DMS 273 (cell line): Measurements from ENCODE around the gene MYO5A.

Source experiments
- DNase-seq: peaks from one replicate; lab custom pipeline; 2025; ENCODE audit not compliant: unreplicated experiment; lab: John Stamatoyannopoulos, UW

The MYO5A gene

DNA sequence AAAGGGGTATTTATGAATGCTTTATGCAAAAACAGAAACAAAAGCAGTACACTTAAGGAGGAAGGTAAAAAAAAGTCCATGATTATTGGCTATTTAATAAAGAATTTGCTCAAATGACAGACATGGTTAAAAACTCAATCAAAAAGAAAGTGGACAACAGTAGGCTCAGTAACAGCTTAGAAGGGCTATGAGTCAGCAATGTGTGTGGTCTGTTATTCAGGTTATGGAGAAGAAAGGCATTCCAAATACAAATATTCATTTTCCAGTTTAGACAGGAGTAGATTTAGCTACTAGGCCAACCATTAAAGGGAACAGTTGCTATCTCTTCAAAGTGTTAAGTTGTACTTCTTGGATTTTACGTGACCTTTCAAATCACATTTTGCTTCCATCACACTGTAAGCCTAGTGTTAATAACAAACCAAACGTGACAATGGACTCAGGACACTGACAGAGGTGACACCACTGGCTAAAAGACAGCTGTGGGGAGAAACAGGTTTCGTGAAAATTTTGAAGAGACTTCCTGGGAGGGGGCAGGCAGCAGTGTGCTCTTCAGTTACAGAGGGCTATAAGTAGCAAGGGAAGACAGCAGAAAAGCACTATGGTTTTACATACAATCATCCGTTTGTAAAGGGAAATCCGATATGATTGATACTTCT lies 191.4 kb downstream of the MYO5A start:
- DNase-seq = no peak

DNA sequence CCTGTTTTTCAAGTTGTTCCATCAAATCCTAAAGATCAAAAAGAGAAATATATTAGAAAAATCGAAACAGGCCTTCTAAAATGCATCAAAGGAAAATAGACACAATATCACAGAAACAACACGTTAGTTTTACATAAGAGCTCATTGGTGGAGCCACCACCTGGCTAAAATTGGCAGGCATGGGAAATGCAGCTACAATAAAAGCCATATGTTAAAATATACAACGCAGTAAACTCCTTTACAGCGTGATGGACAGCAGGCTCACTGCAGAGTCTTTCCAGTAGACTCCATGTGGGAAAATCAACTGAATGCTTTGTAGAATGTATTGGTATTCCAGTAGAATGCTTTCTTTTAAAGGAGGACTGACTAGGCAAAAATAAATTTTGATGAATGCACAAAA lies 192.2 kb downstream of the MYO5A start:
- peak; percentile 58 for DNase-seq

- no peak for DNase-seq
These were observed 194.1 kb downstream of the MYO5A start for GRCh38 chr15:52334491-52335160.

GRCh38 chr15:52331490-52332240 lies 197.0 kb downstream of the MYO5A start:
- DNase-seq = peak; percentile 53

DNA sequence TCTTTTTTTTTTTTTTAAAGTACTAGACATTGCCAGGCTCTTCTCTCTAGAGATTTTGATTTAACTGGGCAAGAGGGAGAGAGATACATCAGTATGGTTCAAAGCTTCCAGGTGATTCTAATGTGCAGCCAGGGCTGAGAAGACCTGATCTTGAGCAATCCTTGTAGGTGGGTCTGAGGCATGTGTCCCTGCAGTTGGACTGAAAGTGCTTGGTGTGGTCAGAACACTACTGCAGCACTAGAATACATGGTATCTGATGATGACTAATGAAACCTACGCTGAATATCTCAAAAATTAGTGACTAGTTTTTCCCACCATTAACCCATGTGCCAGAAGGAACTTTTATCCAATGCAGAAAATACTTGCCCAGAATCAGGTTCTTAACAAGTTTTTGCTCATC lies 198.7 kb downstream of the MYO5A start:
- no peak for DNase-seq

- DNase-seq = no peak
These were observed 199.5 kb downstream of the MYO5A start for GRCh38 chr15:52329150-52329549.

DNA sequence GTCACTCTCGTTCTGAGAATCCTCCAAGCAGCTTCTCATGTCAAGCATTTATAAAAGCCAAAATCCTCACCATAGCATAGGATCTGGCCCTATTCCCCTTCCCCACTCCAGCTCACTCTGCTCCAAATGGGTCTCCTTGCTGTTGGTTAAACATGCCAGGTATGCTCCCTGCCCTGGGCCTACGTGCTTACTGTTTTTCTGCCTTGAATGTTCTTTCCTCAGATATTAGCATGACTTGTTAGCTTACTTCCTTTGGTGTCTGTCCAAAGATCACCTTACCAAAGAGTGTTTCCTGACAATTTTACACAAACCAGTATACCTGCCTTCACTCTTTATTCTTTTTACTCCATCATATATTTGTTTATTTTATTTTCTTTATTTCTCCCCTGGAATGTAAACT lies 200.0 kb downstream of the MYO5A start:
- no peak for DNase-seq

- no peak for DNase-seq
These were observed 201.9 kb downstream of the MYO5A start for GRCh38 chr15:52326756-52327155.

- no peak for DNase-seq
These were observed 204.6 kb downstream of the MYO5A start for GRCh38 chr15:52324109-52324508.

- peak; percentile 79 for DNase-seq
These were observed 209.8 kb downstream of the MYO5A start for GRCh38 chr15:52318729-52319500.

- DNase-seq = no peak
These were observed 211.0 kb downstream of the MYO5A start for GRCh38 chr15:52317688-52318087.

DNA sequence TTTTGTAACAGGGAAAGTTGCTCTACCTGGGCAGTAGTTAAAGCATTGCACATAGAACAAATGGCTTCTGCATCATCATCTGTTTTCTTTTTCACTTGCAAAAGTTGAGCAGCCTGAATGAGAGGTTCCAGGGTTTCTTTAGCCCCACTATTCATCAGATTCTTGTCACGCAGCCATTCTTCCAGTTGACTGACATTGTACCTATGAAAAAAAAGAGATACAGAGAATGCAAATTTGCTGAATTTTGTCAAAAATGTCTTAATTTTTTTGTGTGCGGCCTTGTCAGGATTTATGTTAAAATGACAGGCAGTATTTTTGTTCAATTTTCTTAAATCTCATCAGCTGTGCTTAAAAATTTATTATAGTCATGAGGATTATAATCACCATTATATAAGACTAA lies 211.7 kb downstream of the MYO5A start:
- no peak for DNase-seq

- no peak for DNase-seq
These were observed 219.5 kb downstream of the MYO5A start for GRCh38 chr15:52309154-52309548.

DNA sequence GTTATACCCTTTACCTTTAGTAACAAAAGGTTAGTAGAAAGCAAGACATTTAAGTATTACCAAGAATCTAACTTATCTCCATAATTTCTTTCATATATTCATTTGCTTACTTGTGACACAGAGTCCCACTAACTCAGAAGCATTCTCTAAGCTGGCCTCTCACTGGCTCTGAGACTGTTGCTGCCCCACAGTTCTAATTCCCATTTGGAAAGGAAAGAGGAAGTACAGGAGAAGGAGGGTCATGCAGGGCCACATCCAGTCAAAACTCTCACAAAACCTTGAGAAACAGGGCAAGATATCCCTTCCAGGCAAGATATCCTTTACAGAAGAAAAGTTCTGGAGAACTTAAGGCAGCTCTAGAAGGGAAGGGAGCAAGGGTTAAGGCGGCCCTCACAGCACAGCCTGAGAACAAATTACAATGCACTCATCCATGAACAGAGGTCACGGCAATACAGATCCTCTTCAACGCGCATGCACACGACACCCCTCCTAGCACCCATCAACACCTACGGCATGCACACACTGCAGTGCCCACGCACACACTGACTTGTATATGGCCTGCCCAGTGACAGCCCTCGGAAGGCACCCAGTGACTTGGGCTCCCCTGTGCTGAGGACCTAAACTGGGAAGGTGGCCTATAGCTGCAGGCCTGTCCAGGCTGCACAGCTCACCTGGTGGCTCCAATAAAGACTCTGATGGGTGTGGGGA lies 220.1 kb downstream of the MYO5A start:
- no peak for DNase-seq

DNA sequence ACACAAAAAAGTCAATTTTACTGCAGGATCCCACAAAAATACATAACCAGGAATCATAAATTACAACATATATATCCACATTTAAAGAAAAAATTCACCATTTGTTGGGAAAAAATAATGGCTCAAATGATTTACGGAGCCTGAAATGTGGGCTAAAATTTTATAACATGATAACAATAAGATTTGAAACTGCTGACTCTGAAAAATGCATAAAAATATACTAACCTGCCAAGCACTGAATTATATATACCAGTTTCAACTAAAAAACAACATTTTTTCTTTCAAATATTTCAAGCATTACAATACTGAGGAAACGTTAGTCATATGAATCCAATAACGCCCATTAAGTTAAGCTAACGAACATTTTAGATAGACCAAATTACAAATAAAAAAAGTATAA lies 220.8 kb downstream of the MYO5A start:
- no peak for DNase-seq

DNA sequence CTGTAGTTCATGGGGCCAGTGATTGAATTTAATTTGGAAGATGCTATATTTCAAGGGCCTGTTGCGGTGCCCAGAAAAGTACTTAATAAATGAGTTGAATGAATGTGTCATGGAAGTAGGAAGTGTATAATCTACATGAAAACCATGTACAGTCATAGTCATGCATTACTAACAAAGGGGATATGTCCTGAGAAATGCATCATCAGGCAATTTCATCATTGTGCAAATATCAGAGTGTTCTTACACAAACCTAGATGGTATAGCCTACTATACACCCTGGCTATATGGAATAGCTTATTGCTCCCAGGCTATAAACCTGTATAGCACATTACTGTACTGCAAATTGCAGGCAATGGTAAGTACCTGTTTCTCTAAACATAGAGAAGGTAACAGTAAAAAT lies 222.4 kb downstream of the MYO5A start:
- DNase-seq = no peak

DNA sequence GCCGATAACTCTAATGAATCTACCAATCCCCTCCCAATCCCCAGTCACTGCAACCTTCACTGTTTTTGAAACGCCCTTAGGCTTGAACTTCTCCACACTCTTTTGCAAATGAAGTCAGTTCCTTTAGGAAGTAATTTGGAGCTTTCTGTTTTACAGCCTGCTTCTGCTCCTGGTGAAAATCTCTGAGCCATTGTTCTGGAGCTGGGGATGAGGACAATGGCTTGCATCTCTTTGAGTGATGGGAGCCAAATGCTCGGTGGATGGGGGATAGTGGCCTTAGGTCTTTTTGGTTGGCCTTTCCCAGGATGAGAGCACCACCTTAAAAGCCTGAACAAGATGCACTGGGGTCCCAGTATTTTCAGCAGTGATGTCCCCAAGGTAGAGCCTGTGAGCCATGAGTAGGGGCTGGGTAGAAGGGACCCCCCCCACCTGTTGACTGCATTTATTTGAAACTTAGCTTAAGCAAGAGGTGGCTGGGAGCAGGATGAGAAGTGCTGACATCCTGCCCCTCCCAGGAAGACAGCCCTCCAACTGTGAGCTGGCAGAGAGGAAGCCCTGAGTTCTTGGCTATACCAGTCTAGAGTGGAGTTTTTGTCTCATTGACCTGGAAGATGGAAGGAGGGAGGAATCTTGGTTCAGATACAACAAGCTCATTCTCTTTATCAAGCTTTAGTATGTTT lies 225.4 kb downstream of the MYO5A start:
- no peak for DNase-seq

- no peak for DNase-seq
These were observed 227.3 kb downstream of the MYO5A start for GRCh38 chr15:52301265-52301847.

DNA sequence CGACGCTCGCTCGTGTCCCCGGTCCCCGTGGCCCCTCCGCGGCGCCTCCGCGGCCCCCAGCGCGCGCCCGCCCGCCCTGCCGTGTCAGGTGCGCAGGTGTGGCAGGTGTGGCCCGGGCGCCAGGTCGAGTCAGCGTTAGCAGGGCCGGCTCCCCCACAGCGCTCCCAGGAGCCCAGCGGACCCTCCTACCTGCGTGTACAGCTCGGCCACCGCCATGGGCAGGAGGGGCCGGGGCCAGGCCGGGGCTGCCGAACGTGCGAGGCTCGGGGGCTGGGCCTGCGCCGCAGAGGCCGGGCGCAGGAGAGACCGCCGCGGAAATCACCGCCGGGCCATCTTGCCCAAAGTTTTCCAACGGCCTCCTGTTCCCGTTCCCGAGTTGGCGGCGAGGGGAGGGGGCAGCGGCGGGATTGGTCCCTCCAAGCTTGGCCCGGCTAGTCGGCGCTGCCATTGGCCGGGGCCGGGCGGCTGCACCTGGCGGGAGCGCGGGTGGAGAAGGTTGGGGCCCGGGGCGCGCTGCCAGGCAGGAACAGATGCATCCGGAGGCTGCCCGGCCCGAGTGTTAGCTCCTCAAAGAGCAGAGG lies 233.2 kb downstream of the MYO5A start, which contains the start of gene MYO5C:
TSS of gene MYO5C (minus strand) at position 384 of the 581 bp plus-strand sequence. CDS start at position 216, 168 bp downstream.
- peak; percentile 94 for DNase-seq
